Measurements from ENCODE around the gene KIAA0319L. TPM values are rescaled to one million over a fixed set of nuclear protein-coding genes. Genes with fewer than 3 reads are reported as not detected.

Gene KIAA0319L
- total RNA-seq, 1 experiment from 2014 or later, result 70.0 TPM

DNA sequence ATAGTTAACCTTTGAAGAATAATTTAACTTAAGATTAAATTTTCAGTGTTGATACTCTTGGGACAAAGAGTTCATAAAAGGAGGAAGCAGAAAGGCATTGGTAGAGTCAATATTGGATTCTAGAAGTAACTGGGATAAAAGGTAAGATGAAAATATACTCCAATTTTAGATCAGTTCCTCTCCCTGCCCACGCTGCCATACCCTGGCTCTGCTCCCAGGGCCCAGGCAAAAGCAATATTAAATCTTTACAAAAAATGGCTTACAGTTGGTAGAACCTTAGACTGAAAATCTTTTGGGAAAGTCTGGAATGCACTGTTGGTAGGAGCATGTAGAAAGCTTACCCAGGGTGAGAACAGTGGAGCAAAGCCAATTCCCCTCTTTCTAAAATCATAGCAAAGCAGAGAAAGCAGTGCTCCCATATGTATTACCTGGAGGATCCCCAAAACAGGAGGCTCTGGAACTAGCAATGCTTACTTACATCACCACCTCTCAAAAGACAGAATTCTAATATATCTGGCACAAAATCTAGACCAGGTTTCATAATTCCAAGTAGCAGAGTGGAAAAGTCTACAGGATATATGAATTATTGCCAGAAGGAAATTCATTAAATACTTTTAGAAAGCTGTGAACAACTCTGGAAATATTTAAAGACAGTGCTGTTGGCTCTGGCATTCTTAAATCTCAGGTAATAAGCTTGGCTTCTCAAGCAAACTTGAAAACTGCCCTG lies 24.5 kb downstream of the KIAA0319L start:
- H3K9me3 Mint-ChIP-seq, result peaks cover 30% of the 10 kb centered on the region
- ChIA-PET POLR2A (interaction anchor here (0.6 kb wide), 1 partner anchor 236 kb away, joined by 3 read pairs; no protein-coding TSS in a partner anchor), CTCF (interaction anchor here (0.9 to 2.4 kb wide), 4 partner anchors 12 to 89 kb away, joined by 3 to 6 read pairs (median 4); no protein-coding TSS in a partner anchor)
- TF ChIP-seq, protein P1, sequence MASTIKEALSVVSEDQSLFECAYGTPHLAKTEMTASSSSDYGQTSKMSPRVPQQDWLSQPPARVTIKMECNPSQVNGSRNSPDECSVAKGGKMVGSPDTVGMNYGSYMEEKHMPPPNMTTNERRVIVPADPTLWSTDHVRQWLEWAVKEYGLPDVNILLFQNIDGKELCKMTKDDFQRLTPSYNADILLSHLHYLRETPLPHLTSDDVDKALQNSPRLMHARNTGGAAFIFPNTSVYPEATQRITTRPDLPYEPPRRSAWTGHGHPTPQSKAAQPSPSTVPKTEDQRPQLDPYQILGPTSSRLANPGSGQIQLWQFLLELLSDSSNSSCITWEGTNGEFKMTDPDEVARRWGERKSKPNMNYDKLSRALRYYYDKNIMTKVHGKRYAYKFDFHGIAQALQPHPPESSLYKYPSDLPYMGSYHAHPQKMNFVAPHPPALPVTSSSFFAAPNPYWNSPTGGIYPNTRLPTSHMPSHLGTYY (CRISPR knock-in tag; IDR thresholded peaks at IDR 0.05), result no peak
- no peak for TF ChIP-seq OVOL2 (CRISPR knock-in tag; IDR thresholded peaks at IDR 0.05; ENCODE audit: borderline replicate concordance)
- no peak for TF ChIP-seq ZSCAN18 (CRISPR knock-in tag; IDR thresholded peaks at IDR 0.05)
- no peak for TF ChIP-seq PRRX2 (CRISPR knock-in tag; IDR thresholded peaks at IDR 0.05)
- TF ChIP-seq CBFB (CRISPR knock-in tag; IDR thresholded peaks at IDR 0.05; ENCODE audit: low read depth), result no peak
- no peak for TF ChIP-seq TEAD1 (CRISPR knock-in tag; IDR thresholded peaks at IDR 0.05)
- TF ChIP-seq NR3C1 (CRISPR knock-in tag; conservative IDR thresholded peaks at IDR 0.05; ENCODE audit: low read depth), result no peak
- no peak for TF ChIP-seq IRF2 (CRISPR knock-in tag; IDR thresholded peaks at IDR 0.05; ENCODE audit: borderline replicate concordance, low read depth)
- TF ChIP-seq ELF4 (CRISPR knock-in tag; IDR thresholded peaks at IDR 0.05; ENCODE audit: low read depth), result no peak
- no peak for TF ChIP-seq E2F1 (CRISPR knock-in tag; IDR thresholded peaks at IDR 0.05)
- TF ChIP-seq, protein P2, sequence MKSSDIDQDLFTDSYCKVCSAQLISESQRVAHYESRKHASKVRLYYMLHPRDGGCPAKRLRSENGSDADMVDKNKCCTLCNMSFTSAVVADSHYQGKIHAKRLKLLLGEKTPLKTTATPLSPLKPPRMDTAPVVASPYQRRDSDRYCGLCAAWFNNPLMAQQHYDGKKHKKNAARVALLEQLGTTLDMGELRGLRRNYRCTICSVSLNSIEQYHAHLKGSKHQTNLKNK (CRISPR knock-in tag; IDR thresholded peaks at IDR 0.05), result no peak
- no peak for TF ChIP-seq ZNF416 (CRISPR knock-in tag; IDR thresholded peaks at IDR 0.05)
- TF ChIP-seq, protein P3, sequence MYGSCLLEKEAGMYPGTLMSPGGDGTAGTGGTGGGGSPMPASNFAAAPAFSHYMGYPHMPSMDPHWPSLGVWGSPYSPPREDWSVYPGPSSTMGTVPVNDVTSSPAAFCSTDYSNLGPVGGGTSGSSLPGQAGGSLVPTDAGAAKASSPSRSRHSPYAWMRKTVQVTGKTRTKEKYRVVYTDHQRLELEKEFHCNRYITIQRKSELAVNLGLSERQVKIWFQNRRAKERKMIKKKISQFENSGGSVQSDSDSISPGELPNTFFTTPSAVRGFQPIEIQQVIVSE (CRISPR knock-in tag; IDR thresholded peaks at IDR 0.05; ENCODE audit: borderline replicate concordance), result no peak
- TF ChIP-seq ZNF138 (CRISPR knock-in tag; conservative IDR thresholded peaks at IDR 0.05), result no peak
- no peak for TF ChIP-seq AFF4 (CRISPR knock-in tag; IDR thresholded peaks at IDR 0.05; ENCODE audit: borderline replicate concordance)
- TF ChIP-seq ATF6 (CRISPR knock-in tag; IDR thresholded peaks at IDR 0.05), result no peak
- TF ChIP-seq RORB (CRISPR knock-in tag; IDR thresholded peaks at IDR 0.05), result no peak
- TF ChIP-seq ZNF396 (CRISPR knock-in tag; IDR thresholded peaks at IDR 0.05; ENCODE audit: borderline replicate concordance), result no peak
- no peak for TF ChIP-seq ZNF263 (CRISPR knock-in tag; IDR thresholded peaks at IDR 0.05; ENCODE audit: low read depth)
- H3K36me3 Mint-ChIP-seq, result peaks cover 48% of the 10 kb centered on the region
- H3K4me1 Mint-ChIP-seq, result peaks cover 39% of the 10 kb centered on the region
- no peaks in the 10 kb centered on the region for H3K27me3 Mint-ChIP-seq (ENCODE audit: low read depth)
- no peak for ATAC-seq
- no peak overlapping the region for H3K4me3 Mint-ChIP-seq
- DNase-seq (ENCODE audit: low spot score), result no peak
- no peak overlapping the region for H3K27ac Mint-ChIP-seq
